ENCODE measurements around the gene CASQ2.

GRCh38 chr1:115718011-115718754, 50.3 kb downstream of the CASQ2 start:
- TF ChIP-seq, protein P1, sequence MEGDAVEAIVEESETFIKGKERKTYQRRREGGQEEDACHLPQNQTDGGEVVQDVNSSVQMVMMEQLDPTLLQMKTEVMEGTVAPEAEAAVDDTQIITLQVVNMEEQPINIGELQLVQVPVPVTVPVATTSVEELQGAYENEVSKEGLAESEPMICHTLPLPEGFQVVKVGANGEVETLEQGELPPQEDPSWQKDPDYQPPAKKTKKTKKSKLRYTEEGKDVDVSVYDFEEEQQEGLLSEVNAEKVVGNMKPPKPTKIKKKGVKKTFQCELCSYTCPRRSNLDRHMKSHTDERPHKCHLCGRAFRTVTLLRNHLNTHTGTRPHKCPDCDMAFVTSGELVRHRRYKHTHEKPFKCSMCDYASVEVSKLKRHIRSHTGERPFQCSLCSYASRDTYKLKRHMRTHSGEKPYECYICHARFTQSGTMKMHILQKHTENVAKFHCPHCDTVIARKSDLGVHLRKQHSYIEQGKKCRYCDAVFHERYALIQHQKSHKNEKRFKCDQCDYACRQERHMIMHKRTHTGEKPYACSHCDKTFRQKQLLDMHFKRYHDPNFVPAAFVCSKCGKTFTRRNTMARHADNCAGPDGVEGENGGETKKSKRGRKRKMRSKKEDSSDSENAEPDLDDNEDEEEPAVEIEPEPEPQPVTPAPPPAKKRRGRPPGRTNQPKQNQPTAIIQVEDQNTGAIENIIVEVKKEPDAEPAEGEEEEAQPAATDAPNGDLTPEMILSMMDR (IDR thresholded peaks at IDR 0.05): no peak
- TF ChIP-seq TAF1 (IDR thresholded peaks at IDR 0.05; ENCODE audit: borderline replicate concordance, low read depth, low read length) (no peak), JUND (IDR thresholded peaks at IDR 0.05) (no peak), GABPA (IDR thresholded peaks at IDR 0.05; ENCODE audit: low read depth) (no peak), RFX5 (IDR thresholded peaks at IDR 0.05; ENCODE audit: low read length) (no peak), REST (IDR thresholded peaks at IDR 0.05; ENCODE audit: low read depth, low read length) (no peak), USF2 (IDR thresholded peaks at IDR 0.05; ENCODE audit: borderline replicate concordance, low read depth, low read length) (no peak), POLR2AphosphoS5 (IDR thresholded peaks at IDR 0.05; ENCODE audit: low read depth, low read length) (no peak), FOSL2 (IDR thresholded peaks at IDR 0.05; ENCODE audit: borderline replicate concordance, low read depth) (no peak), EZH2phosphoT487 (IDR thresholded peaks at IDR 0.05; ENCODE audit: borderline replicate concordance, low read depth) (no peak), FOXJ3 (CRISPR knock-in tag; IDR thresholded peaks at IDR 0.05) (no peak), NRF1 (IDR thresholded peaks at IDR 0.05; ENCODE audit: low read depth, low read length) (no peak)

All from SK-N-SH (cell line).